NCI-H128 (cell line): ENCODE data around the gene CERS6.
"Not testable (repeated sequence)": the region's sequence is repeated elsewhere in the genome, so short reads cannot be mapped to it uniquely, and the experiment has no call there.

Experiments
- DNase-seq: peaks from one replicate; lab custom pipeline; 2025; ENCODE audit not compliant: unreplicated experiment; lab: John Stamatoyannopoulos, UW

The CERS6 gene

DNA sequence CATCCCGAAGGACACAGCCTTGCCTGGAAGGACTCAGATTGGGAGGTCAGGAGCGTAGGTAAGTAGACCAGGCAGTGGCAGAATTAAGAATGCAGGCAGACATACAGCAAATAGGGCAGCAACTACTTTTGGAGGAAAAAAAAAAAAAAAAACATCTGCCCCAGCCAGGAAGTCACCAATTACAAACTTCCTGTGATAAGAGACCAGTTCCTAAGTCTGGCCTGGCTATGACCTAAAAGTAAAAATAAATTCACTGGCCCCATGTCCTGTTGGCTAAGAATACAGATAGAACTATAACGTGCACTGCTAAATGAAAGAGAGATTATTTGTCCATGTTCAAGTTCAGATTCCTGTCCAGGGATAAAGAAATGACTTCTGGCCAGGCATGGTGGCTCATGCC, 301.2 kb downstream of the CERS6 start:
- DNase-seq: no peak

- DNase-seq: no peak
These were observed 303.1 kb downstream of the CERS6 start for GRCh38 chr2:168758970-168759820.

GRCh38 chr2:168765401-168765800, 309.3 kb downstream of the CERS6 start:
- DNase-seq: no peak

GRCh38 chr2:168766600-168766999, 310.5 kb downstream of the CERS6 start:
- DNase-seq: no peak

DNA sequence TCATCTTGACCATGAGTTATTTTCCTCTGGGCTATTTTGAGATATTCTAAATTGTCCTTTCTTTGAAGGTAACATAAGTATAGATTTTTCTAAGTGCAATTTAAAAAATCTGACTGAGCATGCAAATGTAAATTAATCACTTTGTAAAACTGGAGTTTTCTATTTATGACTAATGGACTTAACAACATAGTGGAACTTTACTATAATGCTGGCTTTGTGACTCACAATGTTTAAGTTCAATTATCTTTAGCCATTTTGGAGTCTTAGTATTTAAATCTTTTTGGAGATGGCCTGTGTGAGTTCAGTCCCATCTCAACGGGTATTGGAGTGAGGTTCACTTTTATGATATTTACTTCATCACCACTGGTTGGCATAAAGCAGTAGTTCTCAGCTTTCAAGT, 311.2 kb downstream of the CERS6 start:
- DNase-seq: no peak

- not testable (repeated sequence) for DNase-seq
These were observed 312.3 kb downstream of the CERS6 start for GRCh38 chr2:168768357-168768756.

- DNase-seq: no peak
These were observed 314.7 kb downstream of the CERS6 start for GRCh38 chr2:168770796-168771195.

GRCh38 chr2:168772704-168773103, 316.6 kb downstream of the CERS6 start:
- no peak for DNase-seq

DNA sequence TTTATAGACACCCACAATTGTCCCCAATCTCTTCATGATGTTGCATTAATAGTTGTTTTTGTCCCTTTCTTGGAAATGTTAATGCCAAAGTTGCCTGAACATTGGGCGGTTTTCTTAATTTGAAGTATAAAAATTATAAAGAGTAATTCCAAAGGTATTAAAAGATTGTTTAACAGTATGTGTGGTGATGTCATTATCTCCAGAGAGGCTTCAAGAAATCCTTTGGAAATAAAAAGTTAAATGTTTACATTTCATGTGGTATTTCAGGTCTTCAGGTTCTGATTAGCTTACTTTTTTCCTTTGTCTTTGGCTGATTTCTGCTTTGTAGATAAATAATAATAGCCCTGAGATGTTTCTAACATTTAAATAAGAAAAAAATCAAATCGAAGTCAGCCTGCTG, 317.1 kb downstream of the CERS6 start:
- no peak for DNase-seq

- no peak for DNase-seq
These were observed 317.8 kb downstream of the CERS6 start for GRCh38 chr2:168773719-168774521.

- DNase-seq: no peak
These were observed 319.8 kb downstream of the CERS6 start for GRCh38 chr2:168775837-168776236.

- no peak for DNase-seq
These were observed 324.6 kb downstream of the CERS6 start for GRCh38 chr2:168780669-168781071.

GRCh38 chr2:168781191-168781817, 325.2 kb downstream of the CERS6 start:
- no peak for DNase-seq

- no peak for DNase-seq
These were observed 326.2 kb downstream of the CERS6 start for GRCh38 chr2:168782271-168782670.

DNA sequence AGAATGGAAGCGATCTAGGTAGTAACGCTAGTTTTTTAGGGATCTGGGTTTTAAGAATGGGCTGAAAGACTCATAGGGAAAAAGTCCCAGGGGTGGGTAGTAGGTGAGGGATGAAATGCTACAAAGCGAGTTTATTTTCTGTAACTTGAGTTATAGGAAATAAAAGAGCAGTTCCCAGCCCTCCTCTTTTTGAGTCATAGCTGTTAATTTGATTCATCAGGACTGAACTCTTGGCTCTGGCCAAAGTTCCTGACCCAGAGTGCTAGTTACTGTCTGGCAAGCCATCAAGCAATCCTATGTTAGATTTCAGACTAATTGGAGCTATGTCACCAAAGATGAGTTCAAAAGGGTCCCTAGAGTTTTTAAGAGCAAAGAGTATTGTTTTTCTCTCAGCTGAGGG, 328.9 kb downstream of the CERS6 start:
- no peak for DNase-seq

DNA sequence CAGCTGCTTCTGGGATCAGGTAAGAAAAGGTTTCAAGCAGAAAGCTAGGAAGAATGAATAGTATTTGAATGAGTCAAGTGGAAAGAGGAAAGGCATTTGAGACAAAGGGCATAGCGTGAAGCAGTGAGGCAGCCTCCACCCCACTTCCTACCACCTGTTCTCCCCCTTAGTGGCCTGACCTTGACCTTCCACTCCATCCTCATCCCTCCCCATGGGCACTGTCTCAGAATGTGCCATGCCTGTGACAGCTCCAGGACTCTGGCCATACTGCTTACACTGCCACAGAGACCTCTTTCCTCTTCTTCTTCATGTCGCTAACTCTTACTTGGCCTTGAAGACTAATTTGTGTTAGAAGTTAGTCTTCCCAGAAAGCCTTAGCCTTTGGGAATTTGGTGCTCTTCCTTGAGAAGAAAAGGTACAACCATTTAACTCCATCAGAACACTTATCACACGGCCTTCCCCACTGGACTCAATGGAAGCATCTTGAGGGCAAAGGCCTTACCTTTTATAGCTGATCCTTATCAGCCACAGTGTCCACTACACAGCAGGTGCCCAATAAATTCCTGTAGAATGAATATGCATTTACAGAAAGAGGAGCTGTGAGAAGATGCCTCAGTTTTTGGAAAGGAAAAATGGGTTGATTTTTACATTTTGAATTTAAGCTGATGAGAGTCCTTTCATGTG, 331.2 kb downstream of the CERS6 start:
- DNase-seq: no peak

DNA sequence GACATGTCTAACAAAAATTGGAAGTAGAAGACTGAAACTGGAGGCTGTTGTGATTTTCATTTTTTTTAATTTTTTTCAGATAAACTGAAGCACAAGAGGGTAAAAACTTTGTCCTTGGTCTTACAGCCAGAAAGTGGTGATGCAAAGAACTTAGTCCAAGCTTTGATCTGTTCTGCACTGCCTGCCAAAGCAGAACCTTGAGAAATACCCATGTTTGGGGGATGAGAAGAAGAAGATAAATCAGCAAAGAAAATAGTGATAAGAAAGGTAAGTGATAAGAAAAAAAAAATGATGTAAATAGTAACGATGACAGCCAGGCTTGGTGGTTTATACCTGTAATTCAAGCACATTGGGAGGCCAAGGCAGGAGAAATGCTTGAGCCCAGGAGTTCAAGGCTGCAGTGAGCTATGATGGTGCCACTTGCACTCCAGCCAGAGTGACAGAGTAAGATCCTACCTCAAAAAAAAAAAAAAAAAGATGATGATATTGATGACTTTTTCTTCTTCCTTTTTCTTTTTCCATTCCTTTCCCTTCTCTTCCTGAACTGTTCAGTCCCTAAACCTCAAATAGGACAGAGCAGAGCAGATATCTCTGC, 331.8 kb downstream of the CERS6 start:
- no peak for DNase-seq

DNA sequence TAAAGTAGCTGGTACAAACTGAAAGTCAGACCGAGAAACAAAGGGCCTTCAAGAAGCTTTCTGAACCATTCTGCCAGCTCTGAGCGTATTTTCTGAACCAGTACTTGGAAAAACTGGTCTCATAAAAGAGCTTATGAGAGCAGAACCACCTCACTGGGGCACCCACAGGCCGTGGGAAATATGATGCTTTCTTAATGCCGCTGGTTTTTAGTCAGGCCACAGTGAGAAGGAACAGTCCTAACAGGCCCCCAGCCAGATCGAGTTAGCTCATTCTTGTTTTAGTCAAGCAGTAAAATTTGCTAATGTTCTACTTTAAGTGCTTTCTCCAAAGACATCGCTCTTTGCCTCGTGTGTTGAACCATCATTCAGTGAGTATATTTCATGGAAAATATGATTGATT, 333.7 kb downstream of the CERS6 start:
- no peak for DNase-seq

DNA sequence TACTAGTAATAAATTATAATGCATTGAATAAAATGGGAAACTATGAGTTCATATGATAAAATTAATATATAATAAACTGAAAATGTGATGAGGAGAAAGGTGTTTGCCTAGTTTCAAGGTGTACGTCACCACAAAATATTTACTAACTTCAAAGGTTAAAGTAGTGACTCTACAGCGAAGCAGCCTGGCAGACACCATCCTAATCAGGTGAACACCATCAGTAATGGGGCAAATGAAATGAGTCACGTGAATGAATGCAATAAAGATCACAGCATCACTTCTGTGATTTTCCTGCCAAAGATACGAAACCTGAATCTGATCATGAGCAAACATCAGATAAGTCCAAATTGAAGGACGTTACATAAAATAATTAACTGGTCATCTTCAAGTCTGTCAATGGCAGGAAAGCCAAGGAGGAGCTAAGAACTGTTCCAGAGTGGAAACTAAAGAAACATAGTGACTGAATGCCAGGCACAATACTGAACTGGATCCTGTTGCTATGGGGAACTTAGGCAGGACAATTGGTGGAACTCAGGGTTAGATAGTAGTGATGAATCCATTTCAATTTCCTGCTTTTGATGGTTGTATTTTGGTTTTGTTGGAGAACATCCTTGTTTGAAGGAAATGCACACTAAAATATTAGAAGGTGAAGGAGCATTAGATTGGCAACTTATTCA, 334.3 kb downstream of the CERS6 start:
- no peak for DNase-seq

DNA sequence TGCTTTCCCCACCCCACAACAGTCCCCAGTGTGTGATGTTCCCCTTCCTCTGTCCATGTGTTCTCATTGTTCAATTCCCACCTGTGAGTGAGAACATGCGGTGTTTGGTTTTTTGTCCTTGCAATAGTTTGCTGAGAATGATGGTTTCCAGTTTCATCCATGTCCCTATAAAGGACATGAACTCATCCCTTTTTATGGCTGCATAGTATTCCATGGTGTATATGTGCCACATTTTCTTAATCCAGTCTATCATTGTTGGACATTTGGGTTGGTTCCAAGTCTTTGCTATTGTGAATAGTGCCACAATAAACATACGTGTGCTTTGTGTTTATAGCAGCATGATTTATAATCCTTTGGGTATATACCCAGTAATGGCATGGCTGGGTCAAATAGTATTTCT, 335.1 kb downstream of the CERS6 start:
- DNase-seq: not testable (repeated sequence)
